HG03108 (cell line): Measurements from ENCODE around the gene EXPH5.

Experiments used
- ATAC-seq: cut with Tn5 transposase; IDR thresholded peaks from one replicate; pipeline ENCODE4 v1.9.1; 2021; ENCODE audit warnings: moderate library complexity; ENCODE audit not compliant: unreplicated experiment

EXPH5 gene

DNA sequence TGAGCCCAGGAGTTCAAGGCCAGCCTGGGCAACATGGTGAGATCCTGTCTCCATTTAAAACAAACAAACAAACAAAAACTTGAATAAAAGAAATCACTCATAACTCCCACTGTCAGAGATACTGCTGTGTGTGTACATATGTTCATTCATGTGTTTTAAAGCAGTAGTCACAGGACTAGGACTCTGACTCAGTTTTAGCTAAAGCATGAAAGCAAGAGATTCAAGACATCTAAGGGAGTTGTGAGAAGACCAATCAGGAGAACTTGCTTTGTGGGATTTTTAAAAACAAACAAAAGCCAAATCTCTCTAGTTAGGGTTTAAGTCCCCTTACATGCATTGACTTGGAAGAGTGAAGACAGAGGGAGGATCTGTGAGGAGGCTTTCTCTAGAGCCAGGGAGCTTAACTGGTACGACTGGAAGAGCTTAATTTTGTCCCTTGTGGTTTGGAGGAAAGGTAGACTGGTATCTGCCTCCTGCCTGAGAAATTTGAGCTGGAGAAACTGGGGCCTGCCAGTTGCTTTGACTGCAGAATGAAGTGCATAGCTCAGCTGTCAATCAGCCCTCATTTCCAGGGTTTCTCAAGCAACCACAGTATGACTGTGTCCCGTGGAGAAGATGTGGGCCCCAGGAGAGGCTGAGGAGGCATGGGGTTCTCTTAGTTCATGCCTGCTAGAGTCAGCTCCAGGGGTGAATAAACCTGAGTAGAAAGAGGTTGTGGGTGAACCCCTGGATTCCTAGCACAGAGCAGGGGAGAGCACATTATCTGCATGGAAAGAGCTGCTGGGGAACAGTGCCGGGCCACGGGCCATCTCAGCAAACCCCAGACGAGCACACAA lies 30.6 kb downstream of the EXPH5 start:
- ATAC-seq, result no peak

- ATAC-seq, result no peak
These were observed 32.0 kb downstream of the EXPH5 start for GRCh38 chr11:108561535-108561991.

DNA sequence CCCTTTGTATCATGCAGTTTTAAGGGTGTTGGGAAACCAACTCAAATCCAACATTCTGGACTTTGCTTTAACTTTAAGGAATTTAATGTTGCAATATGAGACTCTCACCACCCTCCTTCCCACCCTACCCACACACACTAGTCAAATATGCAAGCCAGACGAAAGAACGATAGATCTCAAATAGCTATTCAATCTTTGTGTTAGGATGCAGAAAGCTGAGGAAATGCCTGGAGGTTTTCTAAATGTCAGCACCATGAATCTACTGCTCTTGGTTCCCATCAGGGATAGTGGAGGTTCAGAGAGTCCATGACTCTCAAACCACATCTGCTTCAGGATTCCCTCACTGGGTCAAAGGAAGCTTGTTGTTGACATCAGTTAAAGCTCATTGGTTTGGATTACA lies 33.7 kb downstream of the EXPH5 start:
- ATAC-seq, result no peak

DNA sequence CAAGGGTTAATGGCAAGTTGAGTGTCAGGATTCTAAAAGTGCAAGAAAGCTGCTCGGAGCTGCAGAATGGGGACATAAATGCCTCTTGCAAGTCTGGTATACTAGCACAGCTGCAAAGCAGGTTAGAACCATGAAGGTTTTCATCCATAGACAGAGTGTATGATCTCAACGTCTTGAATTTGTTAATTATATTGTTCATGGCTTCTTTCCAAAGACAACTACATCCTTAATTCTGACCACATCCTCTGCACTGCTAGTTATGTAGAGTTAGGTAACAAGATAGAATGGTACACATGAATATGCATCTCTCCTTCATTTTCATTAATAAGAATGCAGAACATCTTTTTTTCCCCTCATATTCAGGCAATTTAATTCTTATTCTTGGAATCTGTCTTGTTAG lies 34.2 kb downstream of the EXPH5 start:
- no peak for ATAC-seq

- ATAC-seq, result peak; percentile 86
These were observed 35.3 kb downstream of the EXPH5 start for GRCh38 chr11:108558222-108558621.

DNA sequence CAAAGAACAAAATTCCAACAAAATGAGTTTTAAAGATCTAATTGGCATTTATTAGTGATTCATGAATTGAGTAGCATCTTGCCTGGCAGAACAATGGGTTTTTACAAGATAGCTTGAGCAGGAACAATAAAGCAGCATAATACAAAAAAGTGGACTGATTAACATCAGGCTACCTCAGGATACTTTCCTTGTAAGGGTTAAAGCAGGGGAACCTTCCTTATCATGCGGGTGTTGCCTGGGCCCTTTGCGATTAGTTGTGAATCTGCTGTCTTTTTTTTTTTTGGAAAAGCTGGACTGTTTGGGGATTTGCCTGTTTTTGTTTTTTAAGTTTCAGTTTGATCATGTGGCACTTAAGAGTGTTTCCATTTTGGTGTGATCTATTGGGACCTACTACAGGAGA lies 37.5 kb downstream of the EXPH5 start:
- ATAC-seq, result no peak

- ATAC-seq, result no peak
These were observed 41.7 kb downstream of the EXPH5 start for GRCh38 chr11:108551651-108552462.

DNA sequence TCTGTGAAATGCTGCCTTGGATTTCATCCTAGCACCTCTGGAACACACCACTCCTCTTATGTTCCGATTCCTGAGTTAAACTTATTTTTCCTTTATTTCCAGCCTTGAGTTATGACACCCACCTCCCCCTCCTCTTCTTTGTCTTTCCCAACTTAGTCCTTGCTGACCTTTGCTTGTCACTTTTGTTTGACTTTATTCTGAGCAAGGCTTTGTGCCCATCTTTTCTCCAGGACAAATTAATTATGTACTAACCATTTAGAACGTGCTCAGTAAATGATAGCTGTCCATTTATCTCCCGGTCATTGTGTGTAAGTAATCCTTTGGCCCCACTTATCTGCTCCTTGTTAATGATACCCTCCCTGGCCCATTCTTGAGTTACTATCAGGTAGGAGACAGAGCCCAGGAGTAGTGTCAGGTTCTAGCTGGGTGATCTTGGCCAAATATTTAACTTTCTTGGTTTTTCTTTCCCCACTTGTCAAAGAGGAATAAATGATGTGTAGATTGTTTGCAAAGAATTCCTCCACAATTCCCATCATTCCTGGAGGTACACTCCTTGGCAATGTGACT lies 44.2 kb downstream of the EXPH5 start:
- ATAC-seq, result no peak

GRCh38 chr11:108545909-108546501 lies 47.6 kb downstream of the EXPH5 start:
- no peak for ATAC-seq

DNA sequence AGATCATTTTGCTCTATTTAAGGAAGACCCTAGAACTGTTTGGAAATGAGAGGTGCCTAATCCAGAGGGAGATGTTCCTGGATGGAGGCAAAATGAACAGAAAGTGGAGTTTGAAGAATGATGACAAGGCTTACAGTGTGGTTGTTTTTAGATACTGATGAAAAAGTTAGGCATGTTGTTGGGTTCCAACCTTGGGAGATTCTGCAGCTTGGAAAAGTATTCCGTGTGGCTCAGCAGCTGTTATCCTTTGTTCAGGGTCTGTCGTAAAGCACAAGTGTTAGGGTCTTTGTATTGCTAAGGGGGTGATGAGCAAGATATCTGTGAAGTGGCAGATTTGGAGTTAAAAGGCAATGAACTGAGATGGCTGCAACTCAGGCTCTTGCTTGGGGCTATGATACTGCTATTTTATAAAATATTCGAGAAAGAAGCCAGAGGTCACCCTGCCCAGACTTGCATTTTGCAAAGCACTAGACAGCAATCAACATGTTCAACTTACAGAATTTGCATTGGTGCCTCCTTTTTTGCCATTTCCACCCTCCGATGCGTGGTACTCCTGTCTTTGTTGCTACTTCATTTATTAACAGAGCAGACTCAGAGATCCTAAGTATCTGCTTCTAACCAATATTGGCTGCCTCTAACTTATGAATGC lies 50.1 kb downstream of the EXPH5 start:
- no peak for ATAC-seq

DNA sequence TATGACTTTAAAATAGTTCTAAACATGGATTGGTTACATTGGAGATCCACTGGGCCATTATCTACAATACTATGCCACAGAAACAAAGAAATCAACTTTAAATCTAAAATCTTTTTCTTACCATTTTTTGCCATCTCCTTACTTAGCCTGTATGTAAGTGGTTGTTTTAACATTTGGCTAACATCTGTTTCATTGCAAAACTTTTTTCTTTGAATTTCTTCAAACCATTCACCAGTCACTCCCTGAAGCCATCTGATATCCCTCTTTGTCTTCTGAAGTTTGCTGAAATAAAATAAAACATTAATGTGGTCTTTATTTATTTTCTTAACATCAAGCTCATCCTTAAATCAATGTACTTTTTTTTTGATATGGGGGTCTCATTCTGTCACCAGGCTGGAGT lies 52.0 kb downstream of the EXPH5 start:
- ATAC-seq, result no peak

DNA sequence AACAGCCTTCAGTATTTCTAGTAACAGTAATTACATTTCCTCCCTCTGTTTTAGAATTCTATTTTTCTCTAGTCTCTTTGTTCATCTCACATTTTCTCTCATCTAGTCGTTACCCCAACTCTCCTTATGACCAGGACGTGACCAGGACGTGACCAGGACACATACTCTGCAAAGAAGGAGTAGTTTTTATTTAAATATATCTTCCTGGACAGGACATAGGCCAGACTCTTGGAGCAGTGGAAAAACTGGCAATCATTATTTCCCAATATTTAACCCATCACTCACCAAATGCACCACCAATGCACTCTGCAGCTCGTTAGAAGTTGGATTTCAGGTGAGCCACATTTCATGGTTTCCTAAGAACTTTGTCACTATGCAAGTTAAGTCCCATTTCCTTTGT lies 55.1 kb downstream of the EXPH5 start:
- ATAC-seq, result no peak

DNA sequence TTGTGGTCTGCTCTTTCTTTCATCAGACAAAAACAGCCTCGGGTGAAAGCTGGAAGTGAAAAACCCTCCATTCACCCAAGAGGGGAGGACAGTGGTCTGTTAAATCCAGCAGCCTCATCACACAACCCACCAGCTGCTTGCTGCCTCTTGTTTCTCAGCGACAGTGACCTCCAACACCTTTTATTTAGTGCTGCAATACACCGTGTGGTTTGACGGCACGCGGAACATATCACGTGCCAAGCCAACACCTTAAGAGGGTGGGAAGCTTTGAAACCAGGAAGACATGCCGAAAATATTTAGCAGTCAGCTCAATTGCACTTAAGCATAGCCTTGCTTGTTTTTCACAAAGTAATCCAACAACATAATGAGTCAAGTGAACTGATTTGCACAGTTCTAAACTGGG lies 55.5 kb downstream of the EXPH5 start:
- ATAC-seq, result no peak

GRCh38 chr11:108536783-108537182 lies 56.8 kb downstream of the EXPH5 start:
- no peak for ATAC-seq

- no peak for ATAC-seq
These were observed 58.1 kb downstream of the EXPH5 start for GRCh38 chr11:108535384-108535955.

GRCh38 chr11:108534274-108534882 lies 59.2 kb downstream of the EXPH5 start:
- ATAC-seq, result no peak

- ATAC-seq, result no peak
These were observed 63.1 kb downstream of the EXPH5 start for GRCh38 chr11:108530426-108530825.

GRCh38 chr11:108527382-108527781 lies 66.2 kb downstream of the EXPH5 start:
- no peak for ATAC-seq

GRCh38 chr11:108525161-108525560 lies 68.4 kb downstream of the EXPH5 start:
- ATAC-seq, result no peak

DNA sequence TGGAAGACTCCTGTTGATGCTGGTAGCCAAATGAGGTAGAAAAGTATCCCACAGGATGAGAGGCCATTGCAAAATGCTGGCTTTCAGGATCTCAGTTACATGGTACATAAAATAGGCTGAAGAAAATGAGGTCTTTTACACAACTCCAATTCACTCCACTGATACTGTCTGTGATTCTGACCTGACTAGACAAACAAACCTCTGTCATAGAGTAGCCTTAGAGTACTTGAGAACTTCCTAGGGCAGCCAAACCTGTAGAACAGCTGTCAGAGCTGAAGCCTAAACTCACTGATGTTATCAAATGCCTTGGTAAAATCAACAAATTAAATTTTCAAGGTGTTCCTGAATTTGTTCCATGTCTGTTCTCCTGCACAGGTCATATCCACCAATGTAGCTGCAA lies 69.1 kb downstream of the EXPH5 start:
- no peak for ATAC-seq
